Coronary artery (tissue), 2 donors: Measurements from ENCODE around the gene SCML1.

Experiments used
- DNase-seq: peaks from one replicate; pipeline ENCODE4 v3.0.0-alpha.2; 2017; ENCODE audit warnings: low spot score
- H3K27ac ChIP-seq, 2 donors: fragments of 200-600 bp; sonication (generic); one replicate each; pipeline ENCODE4 v1.5.1; 2016 to 2019
- H3K4me3 ChIP-seq: fragments of 200-600 bp; sonication (generic); 2 replicates; pipeline ENCODE4 v1.5.1; 2016; ENCODE audit warnings: mild to moderate bottlenecking, moderate library complexity
- TF ChIP-seq, protein P1 (sequence below): fragments of 200-600 bp; sonication (generic); IDR thresholded peaks from one replicate; pipeline ENCODE4 v1.5.1; 2019; ENCODE audit warnings: antibody characterized with exemption

Gene SCML1

DNA sequence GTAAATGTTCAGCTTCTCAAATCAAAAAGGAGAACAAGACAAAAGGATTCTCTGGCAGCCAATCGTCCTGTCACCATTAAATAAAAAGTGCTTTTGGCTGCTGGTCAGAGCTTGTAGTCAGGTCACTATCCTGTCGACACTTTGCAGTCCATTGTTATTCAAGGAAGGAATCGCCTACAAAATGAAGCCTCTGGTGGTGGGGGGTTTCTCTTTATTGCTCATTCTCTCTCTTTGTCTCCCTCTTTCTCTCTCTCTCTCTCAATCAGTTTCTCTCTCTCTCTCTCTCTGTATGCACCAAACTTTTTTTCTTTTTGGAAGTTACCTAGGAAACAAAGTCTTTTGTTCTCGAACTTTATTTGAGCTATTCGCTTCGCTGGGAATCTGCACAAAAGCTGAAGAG, 17.6 kb upstream of the SCML1 start:
- TF ChIP-seq, protein P1, sequence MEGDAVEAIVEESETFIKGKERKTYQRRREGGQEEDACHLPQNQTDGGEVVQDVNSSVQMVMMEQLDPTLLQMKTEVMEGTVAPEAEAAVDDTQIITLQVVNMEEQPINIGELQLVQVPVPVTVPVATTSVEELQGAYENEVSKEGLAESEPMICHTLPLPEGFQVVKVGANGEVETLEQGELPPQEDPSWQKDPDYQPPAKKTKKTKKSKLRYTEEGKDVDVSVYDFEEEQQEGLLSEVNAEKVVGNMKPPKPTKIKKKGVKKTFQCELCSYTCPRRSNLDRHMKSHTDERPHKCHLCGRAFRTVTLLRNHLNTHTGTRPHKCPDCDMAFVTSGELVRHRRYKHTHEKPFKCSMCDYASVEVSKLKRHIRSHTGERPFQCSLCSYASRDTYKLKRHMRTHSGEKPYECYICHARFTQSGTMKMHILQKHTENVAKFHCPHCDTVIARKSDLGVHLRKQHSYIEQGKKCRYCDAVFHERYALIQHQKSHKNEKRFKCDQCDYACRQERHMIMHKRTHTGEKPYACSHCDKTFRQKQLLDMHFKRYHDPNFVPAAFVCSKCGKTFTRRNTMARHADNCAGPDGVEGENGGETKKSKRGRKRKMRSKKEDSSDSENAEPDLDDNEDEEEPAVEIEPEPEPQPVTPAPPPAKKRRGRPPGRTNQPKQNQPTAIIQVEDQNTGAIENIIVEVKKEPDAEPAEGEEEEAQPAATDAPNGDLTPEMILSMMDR, result no peak

GRCh38 chrX:17721715-17722114, 15.6 kb upstream of the SCML1 start:
- DNase-seq, result no peak
- no peak overlapping the region for H3K27ac ChIP-seq
- TF ChIP-seq, protein P1, result no peak
- no peak overlapping the region for H3K4me3 ChIP-seq

More for the DNA sequence above, 17.6 kb upstream of the SCML1 start:
- no peak for DNase-seq
- no peak overlapping the region for H3K4me3 ChIP-seq
- no peak overlapping the region for H3K27ac ChIP-seq

GRCh38 chrX:17725181-17725580, 12.1 kb upstream of the SCML1 start:
- TF ChIP-seq, protein P1, result no peak
- DNase-seq, result no peak
- H3K27ac ChIP-seq, result no peak overlapping the region
- H3K4me3 ChIP-seq, result no peak overlapping the region

- TF ChIP-seq, protein P1, result no peak
- H3K4me3 ChIP-seq, result no peak overlapping the region
- DNase-seq, result no peak
- H3K27ac ChIP-seq, result peak overlapping the region in 1 of 2 donors; percentile 38
Observed at GRCh38 chrX:17732138-17732783, 5.0 kb upstream of the SCML1 start.

DNA sequence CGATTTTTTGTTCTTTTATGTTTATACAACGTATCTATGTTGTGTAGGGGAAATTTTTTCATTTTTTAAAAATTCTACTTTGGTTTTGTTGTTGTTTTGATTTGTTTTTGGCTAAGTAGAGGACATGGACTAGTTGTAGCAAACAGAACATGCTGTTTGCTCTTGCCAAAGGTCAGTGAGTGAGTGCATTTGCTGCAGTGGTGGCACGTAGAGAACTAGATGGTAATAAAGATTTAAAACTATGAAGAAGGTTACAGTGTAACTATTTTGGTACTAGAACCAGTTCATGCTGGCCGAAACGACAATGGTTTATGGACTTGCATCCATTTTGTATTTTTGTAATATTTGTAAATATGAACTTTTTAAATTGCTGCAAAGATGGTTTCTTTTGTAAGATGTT, 1.9 kb upstream of the SCML1 start:
- DNase-seq, result no peak
- no peak overlapping the region for H3K4me3 ChIP-seq
- TF ChIP-seq, protein P1, result no peak
- no peak overlapping the region for H3K27ac ChIP-seq

GRCh38 chrX:17736478-17736855, 826 bp upstream of the SCML1 start:
- Histone ChIP-seq H3K27ac (peak overlapping the region; percentile 75 to 90), H3K4me3 (peak overlapping the region; percentile 65)
- DNase-seq, result no peak
- TF ChIP-seq, protein P1, result no peak

DNA sequence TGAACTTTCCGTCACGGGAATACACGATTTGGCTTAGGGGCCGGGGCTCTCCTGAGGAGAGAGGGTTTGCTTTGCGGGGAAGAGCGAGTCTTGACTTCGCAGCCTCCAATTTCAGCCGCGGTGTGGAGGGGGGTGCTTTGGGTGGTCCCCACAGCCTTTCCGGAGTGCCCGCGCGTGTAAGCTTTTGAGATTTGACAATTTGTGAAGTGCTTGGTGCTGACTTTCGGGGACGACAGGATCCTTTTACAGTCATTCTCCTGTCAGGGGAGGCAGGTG, 355 bp downstream of the SCML1 start:
- Histone ChIP-seq H3K27ac (peak overlapping the region; percentile 81 to 83), H3K4me3 (peak overlapping the region; percentile 71)
- TF ChIP-seq, protein P1, result no peak
- no peak for DNase-seq
